IMR-90 (cell line): ENCODE measurements around the gene TULP4. TPM values are rescaled to one million over a fixed set of nuclear protein-coding genes. Genes with fewer than 3 reads are reported as not detected.

ENCODE experiments used
- CTCF ChIP-seq: conservative IDR thresholded peaks from 2 replicates; pipeline ENCODE4 v1.5.1; 2012; ENCODE audit warnings: mild to moderate bottlenecking, low read depth, low read length, improper control_type of control experiment
- polyA plus RNA-seq, 3 experiments: library from polyadenylated mRNA; depleted of rRNA; stranded (reverse); fragments of >200 nt; gene quantifications; 2 replicates each; pipeline ENCODE4 v1.2.3, GENCODE V29; 2012; ENCODE audit warnings: low replicate concordance in 1 of 3
- total RNA-seq: library from RNA; depleted of rRNA; stranded (reverse); fragments of >200 nt; gene quantifications from 2 replicates; pipeline ENCODE4 v1.2.3, GENCODE V29; 2012

TULP4 gene
- total and polyA plus RNA-seq, 2 of the 4 experiments (the other 2 are of a cell fraction), result 8.1 to 30.6 TPM

GRCh38 chr6:158559338-158559894, 247.2 kb downstream of the TULP4 start (continued):
- TF ChIP-seq CTCF, result no peak
